Spleen (tissue), 11 donors: ENCODE measurements around the gene PNPLA6. TPM values are rescaled to one million over a fixed set of nuclear protein-coding genes. Genes with fewer than 3 reads are reported as not detected.

Source experiments
- DNase-seq: peaks from one replicate; pipeline ENCODE4 v3.0.0-alpha.2; 2020
- H3K27ac ChIP-seq, 8 donors: fragments of 200-600 bp; sonication (generic) in 7 of 8; 1 replicate in 4 of 8; 2 replicates in 4 of 8; pipeline versions ENCODE4 v1.5.0 to v1.8.0; 2016 to 2021; ENCODE audit warnings: inconsistent platforms in 4 of 8, mild to moderate bottlenecking in 4 of 8, moderate library complexity in 1 of 8
- H3K27me3 ChIP-seq, 7 donors: fragments of 200-600 bp; sonication (generic) in 6 of 7; replicated peaks in 1 of 7; 1 replicate in 4 of 7; 2 replicates in 3 of 7; pipeline versions ENCODE4 v1.5.0 to v1.8.0; 2016 to 2021; ENCODE audit warnings: inconsistent platforms in 3 of 7, mild to moderate bottlenecking in 1 of 7
- H3K36me3 ChIP-seq, 6 donors: fragments of 200-600 bp; sonication (generic) in 5 of 6; 1 replicate in 4 of 6; 2 replicates in 2 of 6; pipeline versions ENCODE4 v1.5.0 to v1.8.0; 2016 to 2021; ENCODE audit warnings: inconsistent platforms in 2 of 6
- H3K4me1 ChIP-seq, 6 donors: fragments of 200-600 bp; sonication (generic) in 5 of 6; 1 replicate in 3 of 6; 2 replicates in 3 of 6; pipeline versions ENCODE4 v1.5.0 to v1.8.0; 2016 to 2021; ENCODE audit warnings: inconsistent platforms in 3 of 6
- H3K4me3 ChIP-seq, 8 donors: fragments of 200-600 bp; sonication (generic) in 7 of 8; 1 replicate in 4 of 8; 2 replicates in 4 of 8; pipeline versions ENCODE4 v1.5.0 to v1.8.0; 2016 to 2021; ENCODE audit warnings: inconsistent platforms in 4 of 8, mild to moderate bottlenecking in 4 of 8, moderate library complexity in 2 of 8
- H3K9me3 ChIP-seq, 8 donors: fragments of 200-600 bp; sonication (generic) in 7 of 8; 1 replicate in 4 of 8; 2 replicates in 4 of 8; pipeline versions ENCODE4 v1.5.0 to v1.8.0; 2016 to 2021; ENCODE audit warnings: inconsistent platforms in 4 of 8
- CTCF ChIP-seq, 11 experiments: fragments of 200-600 bp in 7 of 11; fragments of 450-650 bp in 4 of 11; sonication (generic) in 4 of 11; IDR thresholded peaks in 8 of 11; conservative IDR thresholded peaks in 3 of 11; 1 replicate in 7 of 11; 2 replicates in 4 of 11; pipeline versions ENCODE4 v1.4.0 to v1.8.0; 2016 to 2021; ENCODE audit warnings: antibody characterized with exemption in 11 of 11, inconsistent platforms in 4 of 11, mild to moderate bottlenecking in 1 of 11
- POLR2A ChIP-seq, 3 donors: fragments of 450-650 bp; IDR thresholded peaks; one replicate each; pipeline ENCODE4 v1.5.1; 2017; ENCODE audit warnings: antibody characterized with exemption in 3 of 3, mild to moderate bottlenecking in 1 of 3
- POLR2AphosphoS5 ChIP-seq, 3 donors: sonication (generic); formaldehyde crosslinking; IDR thresholded peaks; one replicate each; pipeline ENCODE4 v1.5.1; 2017; ENCODE audit warnings: antibody characterized with exemption in 3 of 3
- WGBS, 5 donors: extraction: QIAGEN DNeasy Blood & Tissue Kit in 3 of 5; methylation state at CpG; one replicate each; pipeline versions ENCODE4 v1.1.5 to v1.1.7; 2013 to 2018; 5-methylcytosine and 5-hydroxymethylcytosine counted together
- intact Hi-C: fragments of 100-400 bp; cut with DNase I; formaldehyde crosslinking; loops from one replicate; pipeline ENCODE4 v1.15.0; 2023; ENCODE audit warnings: low total_unique reads
- polyA plus RNA-seq, 3 donors: library from polyadenylated mRNA; stranded (reverse); fragments of 200-250 nt; gene quantifications; one replicate each; pipeline ENCODE4 v1.2.1, GENCODE V29; 2013
- total RNA-seq, 7 donors: library from RNA; depleted of rRNA in 3 of 7; stranded (reverse); fragments of >200 nt in 3 of 7; fragmentation: NEBNext Ultra II Directional in 4 of 7; extraction: Animal tissue kit (Norgen Biotek cat#: 25700) in 4 of 7; gene quantifications; one replicate each; pipeline versions ENCODE4 v1.1.0 to v1.2.1, GENCODE V29; 2016 to 2021
- donor health status: healthy with polysubstance abuse.
- donor health status: DM: no; HTN: no; CAD: no; lungs with moderate emphysema.
- donor health status: DM: no; HTN: no; CAD: no.
- donor health status: Bipolar disorder and iron deficiency.
- donor health status: healthy.
- donor health status: DM: no; HTN: no; CAD: no.
- donor health status: DM: yes; HTN: yes; CAD: no.

The PNPLA6 gene
- total and polyA plus RNA-seq, 10 donors: 51.0 to 225 (median 146) TPM

GRCh38 chr19:7526059-7526929, 9.2 kb upstream of the PNPLA6 start:
- Histone ChIP-seq H3K4me1 (peaks cover 20 to 84% (median 52%) of the 10 kb centered on the region in 6 donors), H3K9me3 (no peaks in the 10 kb centered on the region), H3K36me3 (peaks cover 0 to 73% (median 35%) of the 10 kb centered on the region in 6 donors), H3K27me3 (no peaks in the 10 kb centered on the region), H3K27ac (peak overlapping the region; percentile 35 to 84 (median 72)), H3K4me3 (peak overlapping the region in 5 of 8 donors; percentile 1 to 59 (median 7))
- DNase-seq: peak; percentile 74
- intact Hi-C loops: no loop called here
- TF ChIP-seq POLR2AphosphoS5 (IDR thresholded peaks at IDR 0.05): peak; percentile 29 to 67 (median 62)
- TF ChIP-seq CTCF (IDR thresholded peaks at IDR 0.05 in 8 of 11, conservative IDR thresholded peaks at IDR 0.05 in 3 of 11): no peak
- 70 to 91% (median 85%) methylated on average over 16 to 31 of the region's 31 CpGs for WGBS, 5 donors

GRCh38 chr19:7527516-7528191, 7.9 kb upstream of the PNPLA6 start:
- TF ChIP-seq POLR2AphosphoS5 (IDR thresholded peaks at IDR 0.05) (peak; percentile 82 to 89 (median 86)), POLR2A (IDR thresholded peaks at IDR 0.05) (no peak)
- DNase-seq: peak; percentile 92
- H3K27me3 ChIP-seq: no peaks in the 10 kb centered on the region
- peak overlapping the region in 2 of 8 donors; percentile 28 to 59 for H3K4me3 ChIP-seq
- intact Hi-C loops: no loop called here
- peak overlapping the region; percentile 42 to 84 (median 72) for H3K27ac ChIP-seq
- H3K36me3 ChIP-seq: peaks cover 0 to 87% (median 35%) of the 10 kb centered on the region in 6 donors
- peaks cover 13 to 77% (median 42%) of the 10 kb centered on the region in 6 donors for H3K4me1 ChIP-seq
- no peaks in the 10 kb centered on the region for H3K9me3 ChIP-seq
- WGBS, 5 donors: 45 to 69% (median 52%) methylated on average over 12 to 25 of the region's 25 CpGs

GRCh38 chr19:7528192-7528519, 7.4 kb upstream of the PNPLA6 start:
- peaks cover 11 to 77% (median 42%) of the 10 kb centered on the region in 6 donors for H3K4me1 ChIP-seq
- peak overlapping the region in 2 of 8 donors; percentile 28 to 59 for H3K4me3 ChIP-seq
- no peaks in the 10 kb centered on the region for H3K9me3 ChIP-seq
- no peak for TF ChIP-seq POLR2AphosphoS5 (IDR thresholded peaks at IDR 0.05)
- no peak for TF ChIP-seq CTCF (IDR thresholded peaks at IDR 0.05 in 8 of 11, conservative IDR thresholded peaks at IDR 0.05 in 3 of 11)
- H3K27ac ChIP-seq: peak overlapping the region; percentile 42 to 84 (median 72)
- WGBS, 5 donors: 78 to 90% (median 82%) methylated on average over 3 to 7 of the region's 7 CpGs
- peak; percentile 72 for DNase-seq
- peaks cover 0 to 92% (median 35%) of the 10 kb centered on the region in 6 donors for H3K36me3 ChIP-seq
- no peaks in the 10 kb centered on the region for H3K27me3 ChIP-seq
- intact Hi-C loops: no loop called here

GRCh38 chr19:7528522-7529245, 6.8 kb upstream of the PNPLA6 start:
- peaks cover 11 to 77% (median 42%) of the 10 kb centered on the region in 6 donors for H3K4me1 ChIP-seq
- peak overlapping the region in 1 of 8 donors; percentile 59 for H3K4me3 ChIP-seq
- no peak for TF ChIP-seq CTCF (IDR thresholded peaks at IDR 0.05 in 8 of 11, conservative IDR thresholded peaks at IDR 0.05 in 3 of 11)
- peak in 2 of 3 donors; percentile 32 to 45 for TF ChIP-seq POLR2AphosphoS5 (IDR thresholded peaks at IDR 0.05)
- H3K27ac ChIP-seq: peak overlapping the region in 7 of 8 donors; percentile 42 to 84 (median 77)
- no peaks in the 10 kb centered on the region for H3K27me3 ChIP-seq
- WGBS, 5 donors: 87 to 90% (median 87%) methylated on average over 16 to 32 of the region's 32 CpGs
- H3K9me3 ChIP-seq: no peaks in the 10 kb centered on the region
- intact Hi-C loops: no loop called here
- peaks cover 0 to 94% (median 35%) of the 10 kb centered on the region in 6 donors for H3K36me3 ChIP-seq
- no peak for DNase-seq
